Left lung (tissue), 10 donors: ENCODE results near the gene MTSS2. TPM values are rescaled to one million over a fixed set of nuclear protein-coding genes. Genes with fewer than 3 reads are reported as not detected.
A peak's percentile ranks its signal among the peaks of the same experiment; 100 is the strongest.

ENCODE experiments used
- ATAC-seq: fragments of 200-7000 bp; cut with Tn5 transposase; one replicate; pipeline ENCODE4 v1.9.1; 2020; ENCODE audit warnings: moderate library complexity
- DNase-seq, 4 donors: peaks; one replicate each; pipeline ENCODE4 v3.0.0-alpha.2; 2013 to 2020
- H3K27ac ChIP-seq, 2 donors: fragments of 200-600 bp; sonication (generic) in 1 of 2; one replicate each; pipeline versions ENCODE4 v1.5.0 to v1.8.0; 2020 to 2021
- H3K27me3 ChIP-seq, 2 donors: fragments of 200-600 bp; sonication (generic) in 1 of 2; one replicate each; pipeline versions ENCODE4 v1.5.0 to v1.8.0; 2020 to 2021
- H3K36me3 ChIP-seq, 2 donors: fragments of 200-600 bp; sonication (generic) in 1 of 2; one replicate each; pipeline versions ENCODE4 v1.5.0 to v1.8.0; 2020 to 2021
- H3K4me1 ChIP-seq, 2 donors: fragments of 200-600 bp; one replicate each; pipeline ENCODE4 v1.8.0; 2021
- H3K4me3 ChIP-seq, 2 donors: fragments of 200-600 bp; sonication (generic) in 1 of 2; one replicate each; pipeline versions ENCODE4 v1.5.0 to v1.8.0; 2020 to 2021; ENCODE audit warnings: mild to moderate bottlenecking in 1 of 2
- H3K9me3 ChIP-seq, 2 donors: fragments of 200-600 bp; sonication (generic) in 1 of 2; one replicate each; pipeline versions ENCODE4 v1.5.0 to v1.8.0; 2020 to 2021
- CTCF ChIP-seq, 2 donors: fragments of 200-600 bp; sonication (generic) in 1 of 2; IDR thresholded peaks; one replicate each; pipeline versions ENCODE4 v1.5.0 to v1.8.0; 2021; ENCODE audit warnings: antibody characterized with exemption in 2 of 2
- intact Hi-C, 2 donors: fragments of 100-400 bp; cut with DNase I; formaldehyde crosslinking; loops; one replicate each; pipeline versions ENCODE4 v1.11.2 to v1.14.2; 2022
- polyA plus RNA-seq, 6 donors: library from polyadenylated mRNA; unstranded; fragments of 120-200 nt; gene quantifications; one replicate each; pipeline ENCODE4 v1.2.1, GENCODE V29; 2013; ENCODE audit not compliant: insufficient read length in 6 of 6
- total RNA-seq, 2 donors: library from RNA; stranded (reverse); fragmentation: NEBNext Ultra II Directional; extraction: Animal tissue kit (Norgen Biotek cat#: 25700); gene quantifications; one replicate each; pipeline ENCODE4 v1.2.1, GENCODE V29; 2021
- donor health status: DM: no; HTN: yes; CAD: no.
- donor health status: DM: no; HTN: no; CAD: no.

MTSS2 gene
- total and polyA plus RNA-seq, 8 donors, result 58.1 to 106 (median 98.6) TPM

DNA sequence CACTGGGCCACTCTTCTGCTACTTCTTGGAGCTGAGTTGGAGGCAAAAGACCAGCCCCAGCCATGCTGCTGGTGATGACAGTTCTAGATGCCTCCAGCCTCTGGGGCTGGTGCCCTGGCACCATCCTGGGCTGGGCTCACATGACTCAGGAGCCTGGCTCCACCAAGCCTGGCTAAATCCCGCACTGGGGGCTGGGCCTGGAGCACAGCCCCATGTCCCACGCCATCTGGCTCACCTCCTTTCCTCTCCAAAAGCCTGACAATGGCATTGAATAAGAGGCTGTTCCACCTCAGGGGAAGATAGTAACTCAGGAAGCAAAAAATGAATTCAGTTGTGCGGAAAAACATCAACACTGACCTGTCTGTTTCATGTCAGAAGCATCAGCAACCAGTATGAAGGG, 45.1 kb upstream of the MTSS2 start:
- no peaks in the 10 kb centered on the region for H3K9me3 ChIP-seq
- no peak for DNase-seq
- peaks cover 13 to 16% of the 10 kb centered on the region in 2 donors for H3K4me1 ChIP-seq
- H3K27me3 ChIP-seq, result no peaks in the 10 kb centered on the region
- TF ChIP-seq CTCF (IDR thresholded peaks at IDR 0.05), result no peak
- intact Hi-C loops, result loop anchor here in 1 of 2 donors (10.0 kb wide), 1 partner anchor 46 kb away; the partner anchor contains the start of gene MTSS2
- ATAC-seq, result no peak
- no peak overlapping the region for H3K4me3 ChIP-seq
- no peak overlapping the region for H3K27ac ChIP-seq
- H3K36me3 ChIP-seq, result peaks cover 0 to 64% of the 10 kb centered on the region in 2 donors

- peak in 1 of 4 donors; percentile 61 for DNase-seq
- Histone ChIP-seq H3K36me3 (peaks cover 0 to 61% of the 10 kb centered on the region in 2 donors), H3K4me1 (peaks cover 21% of the 10 kb centered on the region in 2 donors), H3K9me3 (no peaks in the 10 kb centered on the region), H3K4me3 (no peak overlapping the region), H3K27ac (no peak overlapping the region), H3K27me3 (no peaks in the 10 kb centered on the region)
- intact Hi-C loops, result loop anchor here in 1 of 2 donors (10.0 kb wide), 1 partner anchor 45 kb away; the partner anchor contains the start of gene MTSS2
- TF ChIP-seq CTCF (IDR thresholded peaks at IDR 0.05), result no peak
- no peak for ATAC-seq
Measured at GRCh38 chr16:70730031-70730430, 44.2 kb upstream of the MTSS2 start.

- no peaks in the 10 kb centered on the region for H3K27me3 ChIP-seq
- H3K4me3 ChIP-seq, result no peak overlapping the region
- DNase-seq (no peak), ATAC-seq (no peak)
- TF ChIP-seq CTCF (IDR thresholded peaks at IDR 0.05), result no peak
- intact Hi-C loops, result no loop called here
- no peak overlapping the region for H3K27ac ChIP-seq
- no peaks in the 10 kb centered on the region for H3K9me3 ChIP-seq
- peaks cover 0 to 59% of the 10 kb centered on the region in 2 donors for H3K36me3 ChIP-seq
- peaks cover 23 to 27% of the 10 kb centered on the region in 2 donors for H3K4me1 ChIP-seq
Measured at GRCh38 chr16:70729292-70729691, 43.4 kb upstream of the MTSS2 start.

GRCh38 chr16:70728150-70728549, 42.3 kb upstream of the MTSS2 start:
- no peaks in the 10 kb centered on the region for H3K9me3 ChIP-seq
- ATAC-seq (no peak), DNase-seq (no peak)
- H3K36me3 ChIP-seq, result peaks cover 0 to 59% of the 10 kb centered on the region in 2 donors
- H3K4me3 ChIP-seq, result no peak overlapping the region
- TF ChIP-seq CTCF (IDR thresholded peaks at IDR 0.05), result no peak
- no peak overlapping the region for H3K27ac ChIP-seq
- no peaks in the 10 kb centered on the region for H3K27me3 ChIP-seq
- intact Hi-C loops, result no loop called here
- H3K4me1 ChIP-seq, result peaks cover 23 to 27% of the 10 kb centered on the region in 2 donors

DNA sequence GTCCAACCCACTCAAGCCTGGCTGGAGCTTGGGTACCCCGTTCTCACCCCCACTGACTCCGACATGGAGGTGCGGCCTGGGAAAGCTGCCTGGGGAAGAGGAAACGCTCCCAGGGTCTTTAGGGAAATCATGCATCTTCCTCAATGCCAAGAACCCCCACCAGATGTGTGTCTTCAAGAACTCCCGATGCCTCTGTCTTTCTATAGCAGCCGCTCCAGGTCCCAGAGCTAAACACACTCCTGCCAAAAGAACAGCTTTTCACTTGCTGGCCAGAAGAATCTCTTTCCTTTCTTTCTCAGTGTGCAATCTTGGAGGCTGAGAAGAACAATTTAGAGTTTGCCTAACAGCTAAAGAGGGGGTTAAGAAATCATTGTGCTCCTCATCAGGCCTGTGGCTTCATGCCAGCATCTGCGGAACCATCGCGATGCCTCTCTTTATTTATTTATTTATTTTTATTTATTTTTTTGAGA, 41.1 kb upstream of the MTSS2 start:
- DNase-seq, result peak in 2 of 4 donors; percentile 92 to 94
- no peak for TF ChIP-seq CTCF (IDR thresholded peaks at IDR 0.05)
- peaks cover 23 to 27% of the 10 kb centered on the region in 2 donors for H3K4me1 ChIP-seq

More for the DNA sequence above, 41.1 kb upstream of the MTSS2 start:
- Histone ChIP-seq H3K4me3 (no peak overlapping the region), H3K27ac (peak overlapping the region; percentile 70 to 90), H3K27me3 (no peaks in the 10 kb centered on the region), H3K9me3 (no peaks in the 10 kb centered on the region), H3K36me3 (peaks cover 0 to 69% of the 10 kb centered on the region in 2 donors)
- intact Hi-C loops, result no loop called here
- no peak for ATAC-seq
